HG03045 (cell line): ENCODE measurements around the gene LRRC8C.
"Not testable (repeated sequence)": the region's sequence is repeated elsewhere in the genome, so short reads cannot be mapped to it uniquely, and the experiment has no call there.

ENCODE experiments used
- ATAC-seq: cut with Tn5 transposase; IDR thresholded peaks from one replicate; pipeline ENCODE4 v1.9.1; 2021; ENCODE audit warnings: mild to moderate bottlenecking, moderate library complexity; ENCODE audit not compliant: unreplicated experiment

The LRRC8C gene

DNA sequence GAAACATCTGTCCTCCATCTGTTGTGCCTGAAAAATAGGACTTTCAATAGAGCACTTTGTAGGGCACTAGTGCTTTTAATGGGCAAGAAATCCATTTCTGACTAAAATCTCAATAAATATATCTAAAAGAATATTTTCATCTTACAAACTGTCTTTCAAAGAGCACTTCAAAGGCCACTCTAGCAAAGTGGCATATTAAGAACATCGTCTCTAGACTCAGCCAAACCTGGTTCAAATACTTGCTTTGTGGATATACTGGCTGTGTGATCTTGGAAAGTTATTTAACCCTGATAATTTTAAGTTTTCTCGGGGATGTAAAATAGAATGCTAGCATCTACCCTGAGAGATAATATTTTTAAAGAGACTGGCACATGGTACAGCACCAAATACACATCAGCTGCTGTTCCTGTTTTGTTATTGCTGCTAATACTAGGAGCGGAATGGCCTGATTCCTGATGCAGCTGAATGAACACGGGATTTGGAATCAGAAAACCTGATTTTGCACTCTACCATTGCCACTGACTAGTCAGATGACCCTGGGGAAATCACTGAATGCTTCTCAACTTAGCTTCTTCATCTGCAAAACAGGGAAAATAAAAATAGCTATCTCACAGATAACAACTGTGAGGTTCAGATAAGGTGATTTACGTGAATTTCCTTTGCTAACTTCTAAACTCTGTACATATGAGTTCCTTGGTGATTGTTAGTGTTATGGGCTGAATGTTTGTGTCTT lies 25.2 kb upstream of the LRRC8C start:
- ATAC-seq, result no peak

GRCh38 chr1:89608319-89608983 lies 24.5 kb upstream of the LRRC8C start:
- ATAC-seq, result no peak

- ATAC-seq, result no peak
These were observed 23.8 kb upstream of the LRRC8C start for GRCh38 chr1:89608984-89609725.

- ATAC-seq, result no peak
These were observed 23.0 kb upstream of the LRRC8C start for GRCh38 chr1:89609781-89610456.

DNA sequence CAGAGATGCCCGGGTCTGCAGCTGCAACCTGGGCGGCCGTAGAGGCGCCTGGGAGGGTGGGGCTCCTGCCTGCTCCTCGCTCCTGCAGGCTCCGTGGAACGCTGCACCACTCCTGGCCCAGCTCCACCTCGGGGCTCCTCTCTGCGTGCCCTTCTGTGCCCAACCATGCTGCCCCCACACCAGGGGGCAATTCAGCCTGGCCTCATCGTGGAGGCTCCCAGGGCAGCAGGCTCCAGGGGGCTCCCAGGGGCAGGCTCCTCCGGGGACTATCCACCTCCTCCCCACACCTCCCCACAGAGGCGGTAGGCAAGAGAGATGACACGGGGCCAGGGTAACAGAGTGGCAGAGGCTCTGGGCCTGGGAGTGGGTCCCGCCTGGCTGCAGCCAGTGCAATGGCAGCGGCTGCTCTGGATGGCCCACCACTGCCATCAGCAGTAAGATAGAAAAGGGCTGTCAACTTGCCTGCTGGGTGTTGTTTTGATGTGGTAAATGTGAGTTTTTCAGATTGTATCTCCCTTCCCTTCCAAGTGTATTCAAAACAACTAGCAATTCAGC lies 22.4 kb upstream of the LRRC8C start:
- no peak for ATAC-seq

DNA sequence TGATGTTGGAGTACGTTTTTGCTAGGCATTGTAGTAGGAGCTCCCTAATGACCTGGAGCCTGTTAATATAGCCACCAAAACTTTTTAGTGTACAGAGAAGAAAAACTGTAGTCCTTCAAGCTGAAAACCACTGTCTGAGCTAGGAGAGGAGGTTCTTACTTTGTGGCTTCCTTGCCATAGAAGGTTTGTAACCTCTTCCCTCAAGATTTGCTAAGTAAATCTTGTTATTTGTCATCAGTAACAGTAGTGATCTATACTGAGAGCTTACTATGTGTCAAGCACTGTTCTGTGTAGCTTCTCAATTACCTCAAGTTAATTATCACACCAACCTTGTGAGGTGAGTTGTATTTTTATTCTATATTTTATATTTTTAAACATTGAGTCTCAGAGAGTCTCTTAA lies 21.2 kb upstream of the LRRC8C start:
- ATAC-seq, result peak; percentile 91

- ATAC-seq, result no peak
These were observed 19.0 kb upstream of the LRRC8C start for GRCh38 chr1:89613928-89614327.

DNA sequence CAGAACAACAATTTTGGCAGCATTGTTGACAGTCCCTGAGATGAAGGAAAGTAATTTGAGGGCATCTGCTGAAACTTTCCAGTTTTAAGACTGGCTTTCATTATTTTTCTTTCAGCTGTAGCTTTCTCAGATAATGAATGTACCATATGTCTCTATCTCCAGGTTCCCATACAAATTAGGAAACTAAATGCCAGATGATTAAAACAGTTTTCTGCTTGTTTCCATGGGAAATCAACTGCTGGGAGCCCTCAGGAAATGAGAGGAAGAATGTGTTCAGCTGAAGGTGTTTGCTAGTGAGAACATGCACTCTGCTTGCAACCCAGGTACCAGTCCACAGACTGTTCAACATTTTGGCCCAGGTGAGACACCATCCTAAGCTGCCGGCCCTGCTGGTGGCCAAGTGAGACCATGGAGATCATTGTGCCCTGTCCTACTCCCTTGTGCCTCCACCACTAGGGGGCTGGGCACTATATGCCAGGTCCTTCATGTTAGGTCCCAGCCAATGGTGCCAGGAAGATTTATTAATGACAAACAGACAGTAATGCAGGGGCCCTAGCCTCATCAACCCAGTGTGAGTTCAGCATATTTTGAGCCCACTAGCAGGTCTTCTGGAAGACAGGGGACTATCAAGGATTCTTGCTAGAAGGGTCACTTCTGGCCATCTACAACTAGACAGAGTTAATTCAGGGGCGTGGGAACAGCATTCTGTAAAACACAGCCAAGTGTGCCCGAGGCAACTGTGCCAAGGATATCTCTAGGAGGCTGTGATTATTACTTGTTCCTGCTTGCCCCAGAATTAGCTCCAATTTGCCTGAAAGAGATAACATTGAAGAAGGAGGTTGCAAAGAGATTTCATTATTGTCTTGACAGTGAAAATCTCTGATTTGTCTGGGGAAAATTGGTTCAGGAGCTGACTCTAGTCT lies 17.0 kb upstream of the LRRC8C start:
- ATAC-seq, result no peak

GRCh38 chr1:89616844-89617627 lies 15.9 kb upstream of the LRRC8C start:
- ATAC-seq, result no peak

DNA sequence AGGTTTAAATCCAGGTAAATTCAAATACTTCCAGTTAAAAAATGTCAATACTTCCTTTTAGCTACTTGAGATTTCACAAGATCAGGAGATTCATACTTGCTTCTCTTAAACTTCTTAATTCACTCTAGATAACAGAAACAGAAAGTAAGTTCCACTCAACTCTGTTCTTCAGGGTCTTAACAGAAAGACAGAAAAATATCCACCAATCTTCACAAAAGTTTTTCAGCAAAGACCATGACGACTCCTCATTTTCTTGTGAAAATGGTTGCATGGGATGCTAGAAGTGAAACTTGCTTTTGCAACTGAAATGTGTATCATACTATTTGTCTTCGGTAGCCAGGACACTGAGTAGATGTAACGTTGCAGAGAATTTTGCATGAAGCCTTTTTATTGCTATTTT lies 12.3 kb upstream of the LRRC8C start:
- no peak for ATAC-seq

DNA sequence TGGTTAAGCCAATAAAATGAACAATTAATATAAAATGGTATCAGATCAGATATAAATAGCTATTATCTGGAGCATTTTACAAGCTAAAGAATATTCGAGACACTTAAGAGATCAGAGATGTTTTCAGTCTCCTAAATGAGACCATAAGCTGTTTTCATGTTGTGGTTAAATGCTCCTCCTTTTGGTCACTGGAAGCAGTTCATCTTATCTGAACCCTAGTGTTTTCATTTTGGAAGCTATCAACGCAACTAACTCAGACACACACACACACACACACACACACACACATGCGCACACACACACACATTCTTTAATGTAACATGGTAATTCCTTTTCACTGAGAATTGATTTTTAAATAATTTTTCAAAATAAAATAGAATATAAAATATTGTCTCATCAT lies 10.0 kb upstream of the LRRC8C start:
- ATAC-seq, result no peak

GRCh38 chr1:89624314-89624713 lies 8.6 kb upstream of the LRRC8C start:
- no peak for ATAC-seq

- ATAC-seq, result no peak
These were observed 8.1 kb upstream of the LRRC8C start for GRCh38 chr1:89624715-89625323.

DNA sequence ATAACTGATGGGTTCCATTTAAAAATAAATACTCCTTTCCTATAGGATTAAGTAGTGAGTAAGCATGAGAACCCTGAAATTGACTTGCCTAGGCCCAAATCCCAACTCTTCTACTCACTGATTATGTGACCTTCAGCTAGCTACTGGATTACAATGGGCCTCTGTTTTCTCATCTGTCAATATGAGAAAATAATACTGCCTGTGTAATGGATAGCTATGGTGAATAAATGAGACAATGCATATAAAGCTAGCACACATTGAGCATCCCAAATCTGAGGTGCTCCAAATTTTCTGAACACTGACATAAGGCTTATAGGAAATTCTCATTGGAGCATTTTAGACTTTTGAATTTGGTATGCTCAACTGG lies 5.3 kb upstream of the LRRC8C start:
- no peak for ATAC-seq

DNA sequence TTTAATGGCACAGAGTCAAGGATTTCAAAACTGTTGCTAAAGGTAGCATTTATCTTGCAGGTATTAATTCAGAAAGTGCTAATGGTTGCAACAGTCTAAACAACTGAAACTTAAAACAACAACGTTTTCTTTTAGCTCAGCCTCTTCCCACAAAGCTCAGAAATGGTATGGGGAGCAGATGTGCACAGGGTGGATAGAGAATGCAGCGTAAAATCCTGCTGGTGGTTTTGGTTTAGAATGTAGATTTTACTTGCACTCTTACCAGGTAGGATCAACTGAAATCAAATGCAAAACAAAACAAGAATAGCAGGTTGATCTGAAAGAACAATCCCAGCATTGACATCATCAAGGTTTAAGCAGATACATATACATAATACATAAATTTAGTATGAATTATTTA lies 3.8 kb upstream of the LRRC8C start:
- no peak for ATAC-seq

DNA sequence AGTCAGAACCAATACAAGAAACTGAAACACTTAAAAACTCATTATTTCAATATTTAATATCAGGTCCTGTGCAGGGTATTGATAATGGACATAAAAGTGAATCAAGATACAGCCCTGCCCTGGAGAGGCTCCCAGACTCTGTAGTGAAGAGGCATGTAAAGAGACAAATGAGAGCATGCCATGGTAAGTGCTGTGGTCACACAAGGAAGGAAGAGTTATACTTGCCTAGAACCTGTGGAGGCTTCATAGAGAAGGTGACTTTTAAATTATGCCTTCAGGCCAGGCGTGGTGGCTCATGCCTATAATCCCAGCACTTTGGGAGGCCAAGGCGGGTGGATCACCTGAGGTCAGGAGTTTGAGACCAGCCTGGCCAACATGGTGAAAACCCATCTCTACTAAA lies 3.3 kb upstream of the LRRC8C start:
- ATAC-seq, result not testable (repeated sequence)

GRCh38 chr1:89630048-89630447 lies 2.9 kb upstream of the LRRC8C start:
- no peak for ATAC-seq

GRCh38 chr1:89631816-89632656 lies 884 bp upstream of the LRRC8C start:
- no peak for ATAC-seq
